H1 (cell line): ENCODE data around the gene DNM2. TPM values are rescaled to one million over a fixed set of nuclear protein-coding genes. Genes with fewer than 3 reads are reported as not detected.

Source experiments
- CHD2 ChIP-seq: IDR thresholded peaks from 2 replicates; pipeline ENCODE4 v1.6.1; 2012; ENCODE audit warnings: low read length, improper control_type of control experiment
- CHD7 ChIP-seq: fragments of 300-600 bp; sonication (generic); IDR thresholded peaks from 2 replicates; pipeline ENCODE4 v1.7.1; 2012; ENCODE audit warnings: low read length, moderate library complexity, mild to moderate bottlenecking, inconsistent platforms; ENCODE audit not compliant: insufficient replicate concordance
- CREB1 ChIP-seq: IDR thresholded peaks from 2 replicates; pipeline ENCODE4 v1.6.1; 2012; ENCODE audit warnings: inconsistent platforms
- KDM1A ChIP-seq: fragments of 200-600, 300-600 bp; sonication (generic); IDR thresholded peaks from 2 replicates; pipeline ENCODE4 v1.7.1; 2016; ENCODE audit warnings: mild to moderate bottlenecking, low read length, borderline replicate concordance
- KDM4A ChIP-seq: IDR thresholded peaks from one replicate; pipeline ENCODE4 v1.7.1; 2012; ENCODE audit warnings: low read depth, mild to moderate bottlenecking, moderate library complexity, low read length, inconsistent platforms; ENCODE audit not compliant: severe bottlenecking
- SP4 ChIP-seq: IDR thresholded peaks from 2 replicates; pipeline ENCODE4 v1.6.1; 2012; ENCODE audit warnings: low read length, inconsistent platforms
- polyA plus RNA-seq, 7 experiments: library from polyadenylated mRNA; depleted of rRNA in 3 of 7; stranded (reverse) in 5 of 7; unstranded in 2 of 7; fragments of >200 nt in 5 of 7; fragments of 200-250 nt in 2 of 7; gene quantifications; 1 replicate in 5 of 7; 2 replicates in 1 of 7; 4 replicates in 1 of 7; pipeline versions ENCODE4 v1.2.1 to v1.2.3, GENCODE V29; 2011 to 2013; ENCODE audit warnings: missing spikeins in 2 of 7, mixed read lengths in 2 of 7
- total RNA-seq: library from RNA; stranded (reverse); fragmentation: NEBNext Ultra II Directional; extraction: Animal tissue kit (Norgen Biotek cat#: 25700); gene quantifications from 2 replicates; pipeline ENCODE4 v1.2.1, GENCODE V29; 2021
- TF ChIP-seq, protein P1 (sequence below): IDR thresholded peaks from 2 replicates; pipeline ENCODE4 v1.6.1; 2011; ENCODE audit warnings: low read length, improper control_type of control experiment

DNM2 gene
- total and polyA plus RNA-seq, 2 of the 8 experiments (the other 6 are each of a cell fraction or from before 2014, with no cell fraction given), result 61.9 to 120 TPM

DNA sequence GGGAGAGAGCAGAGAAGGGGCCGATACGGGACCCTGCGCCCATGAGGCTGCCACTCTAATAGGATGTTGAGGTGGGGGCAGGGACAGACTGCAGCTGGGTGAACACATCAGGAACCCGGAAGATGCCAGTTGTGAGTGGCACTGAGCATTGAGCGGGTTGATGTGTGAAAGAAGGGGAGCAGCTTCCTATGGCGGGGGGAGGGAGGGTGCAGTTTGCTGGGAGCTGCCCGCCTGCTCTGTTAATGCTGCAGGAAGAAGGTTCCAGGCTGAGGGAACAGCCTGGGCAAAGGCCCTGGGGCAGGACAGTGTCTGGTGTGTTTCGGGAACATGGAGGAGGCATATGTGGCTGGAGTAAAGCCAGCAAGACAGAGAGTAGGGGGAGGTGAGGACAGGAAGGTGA, 29.8 kb downstream of the DNM2 start (continued):
- TF ChIP-seq CHD7 (no peak), CHD2 (no peak), KDM4A (no peak), KDM1A (0 out of 2 replicates have a peak, but pooled peaks have one; percentile 21), CREB1 (no peak), SP4 (no peak)
- TF ChIP-seq, protein P1, sequence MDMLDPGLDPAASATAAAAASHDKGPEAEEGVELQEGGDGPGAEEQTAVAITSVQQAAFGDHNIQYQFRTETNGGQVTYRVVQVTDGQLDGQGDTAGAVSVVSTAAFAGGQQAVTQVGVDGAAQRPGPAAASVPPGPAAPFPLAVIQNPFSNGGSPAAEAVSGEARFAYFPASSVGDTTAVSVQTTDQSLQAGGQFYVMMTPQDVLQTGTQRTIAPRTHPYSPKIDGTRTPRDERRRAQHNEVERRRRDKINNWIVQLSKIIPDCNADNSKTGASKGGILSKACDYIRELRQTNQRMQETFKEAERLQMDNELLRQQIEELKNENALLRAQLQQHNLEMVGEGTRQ, result no peak
